ENCODE results near the gene CDK14.
A peak's percentile ranks its signal among the peaks of the same experiment; 100 is the strongest.

CDK14 gene

DNA sequence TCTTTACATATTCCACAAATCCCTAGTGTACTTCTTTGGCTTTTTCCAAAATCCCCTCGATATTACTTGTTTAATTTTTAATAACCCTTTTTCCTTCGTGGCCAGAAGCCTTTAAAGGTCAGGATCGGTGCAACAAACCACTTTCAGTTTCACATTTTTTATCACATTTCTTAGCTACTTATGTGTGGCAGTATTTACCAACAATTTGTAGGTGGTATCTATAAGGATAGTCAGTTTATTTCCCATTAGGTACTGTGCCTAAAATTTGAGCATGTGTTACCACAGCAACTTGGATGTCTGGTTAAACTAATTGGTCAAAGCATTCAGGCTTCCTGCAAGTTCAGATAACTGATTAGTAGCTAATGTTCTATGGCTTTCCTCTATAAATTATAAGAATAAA, 104.9 kb downstream of the CDK14 start:
- DNase-seq: peak; percentile 47
- in situ Hi-C loops (cut with HindIII; ENCODE audit: low pct_ligation_motif_present, low pct_unique_long_range_greater_than_20kb, low sequenced_read_pairs): no loop called here

DNA sequence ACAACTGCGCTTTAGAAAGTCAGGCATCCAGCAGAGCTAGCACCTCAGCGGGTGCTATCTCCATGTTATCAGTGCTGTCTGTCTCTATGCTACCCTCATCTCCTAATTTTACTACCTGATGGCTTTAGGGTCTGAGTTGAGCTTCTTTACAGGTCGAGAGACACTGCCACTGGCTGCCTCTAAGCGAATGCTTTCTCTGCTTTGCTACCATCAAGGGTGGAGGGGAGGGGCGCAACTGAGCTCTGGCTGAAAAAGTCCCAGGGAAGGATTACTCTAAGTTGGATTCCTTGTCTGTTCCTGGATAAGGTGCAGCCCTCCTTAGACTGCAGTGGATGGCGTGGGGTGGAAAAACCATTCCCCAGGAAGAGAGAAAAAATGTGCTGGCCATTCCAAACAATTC, 105.7 kb downstream of the CDK14 start:
- in situ Hi-C loops (cut with HindIII; ENCODE audit: low pct_ligation_motif_present, low pct_unique_long_range_greater_than_20kb, low sequenced_read_pairs): no loop called here
- DNase-seq: peak; percentile 49

GRCh38 chr7:90705391-90706071, 109.4 kb downstream of the CDK14 start:
- in situ Hi-C loops (cut with HindIII; ENCODE audit: low pct_ligation_motif_present, low pct_unique_long_range_greater_than_20kb, low sequenced_read_pairs): no loop called here
- DNase-seq: no peak

DNA sequence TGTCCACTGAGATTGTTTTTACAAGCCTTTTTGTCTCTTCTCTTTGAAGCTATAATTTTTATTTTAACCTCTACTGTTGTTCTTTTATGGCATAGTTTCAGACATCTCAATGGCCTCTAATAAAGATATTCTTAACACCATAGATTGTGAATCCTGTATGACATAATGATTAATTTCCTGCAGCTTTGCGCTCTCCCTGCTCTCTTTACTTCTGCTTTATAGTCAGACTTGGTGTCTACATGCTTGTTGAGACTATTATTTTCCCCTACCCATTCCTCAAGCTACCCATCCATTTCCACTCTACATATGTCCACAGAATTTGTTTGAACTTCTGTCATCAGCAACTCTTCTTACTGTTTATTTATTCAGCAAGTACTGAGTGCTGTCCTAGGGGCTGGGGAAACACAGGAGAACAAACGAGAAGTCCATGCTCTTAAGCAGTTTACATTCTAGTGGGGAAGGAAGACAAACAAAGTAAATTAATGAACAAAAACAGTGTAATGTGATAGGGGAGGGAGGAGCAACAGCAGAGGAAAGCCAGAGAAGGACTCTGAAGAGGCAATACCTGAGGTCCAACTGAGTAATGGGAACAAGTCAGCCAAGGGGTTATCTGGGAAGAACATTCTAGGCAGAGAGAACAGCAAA, 110.1 kb downstream of the CDK14 start:
- in situ Hi-C loops (cut with HindIII; ENCODE audit: low pct_ligation_motif_present, low pct_unique_long_range_greater_than_20kb, low sequenced_read_pairs): no loop called here
- no peak for DNase-seq

- DNase-seq: peak; percentile 78
- in situ Hi-C loops (cut with HindIII; ENCODE audit: low pct_ligation_motif_present, low pct_unique_long_range_greater_than_20kb, low sequenced_read_pairs): no loop called here
Observed at GRCh38 chr7:90708841-90709317, 112.8 kb downstream of the CDK14 start.

- no peak for DNase-seq
- in situ Hi-C loops (cut with HindIII; ENCODE audit: low pct_ligation_motif_present, low pct_unique_long_range_greater_than_20kb, low sequenced_read_pairs): no loop called here
Observed at GRCh38 chr7:90709501-90710465, 113.7 kb downstream of the CDK14 start.

DNA sequence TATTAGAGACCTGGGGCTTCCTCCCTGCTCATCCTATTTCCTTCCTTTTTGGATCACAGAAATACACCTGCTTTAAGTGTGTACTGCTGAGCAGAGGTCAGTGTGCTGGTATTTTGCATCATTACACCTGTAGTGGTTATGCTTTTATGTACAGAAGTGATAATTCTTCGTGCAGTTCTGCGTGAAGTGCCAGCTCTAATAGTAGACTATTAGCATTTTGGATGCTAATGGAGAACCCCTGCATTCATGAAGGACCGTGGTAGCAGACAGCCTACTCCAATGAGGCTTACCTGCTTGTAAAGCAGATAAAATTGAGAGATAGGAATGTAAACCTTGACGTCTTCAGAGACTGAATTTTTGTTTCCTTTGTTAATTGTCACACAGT, 114.3 kb downstream of the CDK14 start:
- no peak for DNase-seq
- in situ Hi-C loops (cut with HindIII; ENCODE audit: low pct_ligation_motif_present, low pct_unique_long_range_greater_than_20kb, low sequenced_read_pairs): no loop called here

GRCh38 chr7:90713628-90714027, 117.5 kb downstream of the CDK14 start:
- in situ Hi-C loops (cut with HindIII; ENCODE audit: low pct_ligation_motif_present, low pct_unique_long_range_greater_than_20kb, low sequenced_read_pairs): no loop called here
- no peak for DNase-seq

- DNase-seq: no peak
- in situ Hi-C loops (cut with HindIII; ENCODE audit: low pct_ligation_motif_present, low pct_unique_long_range_greater_than_20kb, low sequenced_read_pairs): no loop called here
Observed at GRCh38 chr7:90715067-90715466, 118.9 kb downstream of the CDK14 start.

DNA sequence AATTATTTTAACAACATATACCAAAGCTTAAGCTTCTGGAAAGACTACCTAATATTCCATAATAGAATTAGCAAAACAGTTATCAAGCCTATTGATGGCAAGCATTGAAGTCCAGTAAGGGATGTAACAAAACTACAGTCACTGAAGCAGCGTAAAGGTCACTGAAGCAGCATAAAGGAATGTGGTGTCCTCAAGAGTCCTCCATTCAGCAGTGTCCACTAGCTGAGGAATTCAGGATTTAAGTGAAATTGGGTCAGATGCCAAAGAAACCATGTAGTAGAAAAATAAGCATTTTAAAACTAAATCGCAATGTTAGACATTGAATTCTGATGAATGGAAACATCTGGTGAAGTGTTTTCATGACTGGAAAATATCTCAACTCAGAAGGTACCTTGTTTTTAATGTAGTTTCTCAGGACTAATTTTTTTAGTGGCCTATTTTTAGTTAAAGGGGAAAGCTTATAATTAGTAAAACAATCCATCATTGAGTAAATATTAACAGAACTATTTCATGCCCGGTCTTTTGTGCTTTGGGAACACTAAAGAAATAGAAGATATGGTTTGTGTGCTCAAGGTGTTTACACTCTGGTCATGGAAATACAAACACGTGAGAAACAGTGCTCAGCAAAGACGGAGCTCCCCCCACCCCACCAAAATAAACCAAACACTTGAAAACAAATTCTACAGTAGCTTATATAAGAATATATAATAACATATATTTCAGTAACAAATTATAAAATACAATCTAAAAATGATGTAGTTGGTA, 121.4 kb downstream of the CDK14 start:
- DNase-seq: no peak
- in situ Hi-C loops (cut with HindIII; ENCODE audit: low pct_ligation_motif_present, low pct_unique_long_range_greater_than_20kb, low sequenced_read_pairs): no loop called here

GRCh38 chr7:90719155-90719554, 123.0 kb downstream of the CDK14 start:
- no peak for DNase-seq
- in situ Hi-C loops (cut with HindIII; ENCODE audit: low pct_ligation_motif_present, low pct_unique_long_range_greater_than_20kb, low sequenced_read_pairs): no loop called here

DNA sequence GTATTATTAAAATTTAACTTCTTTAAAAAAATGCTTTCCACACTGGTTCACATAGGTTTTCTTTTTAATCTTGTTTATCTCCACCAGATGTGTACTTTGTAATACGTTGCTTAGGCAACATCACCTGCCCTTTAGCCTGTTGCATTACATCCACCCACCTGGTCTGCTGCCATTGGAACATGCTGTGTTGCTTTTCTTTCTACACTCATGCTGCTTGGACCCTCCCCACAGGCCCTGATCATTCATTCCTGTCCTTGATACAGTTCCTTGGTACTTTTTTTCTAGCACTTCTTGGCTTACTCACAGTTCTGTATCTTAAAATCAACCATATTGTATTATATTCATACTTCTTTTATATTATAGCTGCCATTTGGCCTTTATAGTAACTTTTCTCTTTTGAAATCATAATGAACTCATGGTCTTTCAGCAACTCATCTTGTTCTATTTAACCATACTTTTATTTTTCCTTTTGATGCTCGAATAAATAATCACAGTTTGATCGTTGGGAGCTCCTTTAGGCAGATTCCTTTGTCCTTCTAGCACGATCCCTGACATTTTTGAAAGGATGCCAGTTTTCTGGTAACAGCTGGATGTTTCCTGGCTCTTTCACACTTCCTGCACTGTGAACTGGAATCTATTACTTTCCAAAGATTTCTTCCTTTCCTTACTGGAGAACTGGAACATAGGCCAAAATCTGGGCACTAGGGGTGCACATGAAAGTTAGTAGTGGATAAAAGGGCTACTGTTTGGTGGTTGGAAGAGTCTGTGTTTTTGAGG, 125.1 kb downstream of the CDK14 start:
- DNase-seq: no peak
- in situ Hi-C loops (cut with HindIII; ENCODE audit: low pct_ligation_motif_present, low pct_unique_long_range_greater_than_20kb, low sequenced_read_pairs): no loop called here

- in situ Hi-C loops (cut with HindIII; ENCODE audit: low pct_ligation_motif_present, low pct_unique_long_range_greater_than_20kb, low sequenced_read_pairs): no loop called here
- no peak for DNase-seq
Observed at GRCh38 chr7:90721869-90722431, 125.8 kb downstream of the CDK14 start.

GRCh38 chr7:90723233-90723632, 127.1 kb downstream of the CDK14 start:
- in situ Hi-C loops (cut with HindIII; ENCODE audit: low pct_ligation_motif_present, low pct_unique_long_range_greater_than_20kb, low sequenced_read_pairs): no loop called here
- no peak for DNase-seq

DNA sequence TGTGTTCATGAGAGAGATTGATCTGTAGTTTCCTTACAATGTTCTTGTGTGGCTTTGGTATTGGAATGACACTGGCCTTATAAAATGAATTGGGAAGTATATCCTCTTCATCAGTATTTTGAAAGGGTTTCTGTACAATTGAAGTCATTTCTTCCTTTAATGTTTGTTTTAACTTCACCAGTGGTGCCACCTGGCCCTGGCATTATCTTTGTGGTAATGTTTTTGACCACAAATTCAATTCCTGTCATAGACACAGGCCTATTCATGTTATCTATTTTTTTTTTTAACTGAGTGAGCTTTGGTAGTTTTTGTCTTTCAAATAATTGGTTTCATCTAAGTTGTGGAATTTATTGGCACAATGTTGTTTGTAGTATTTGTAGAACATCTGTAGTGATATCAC, 127.7 kb downstream of the CDK14 start:
- DNase-seq: no peak
- in situ Hi-C loops (cut with HindIII; ENCODE audit: low pct_ligation_motif_present, low pct_unique_long_range_greater_than_20kb, low sequenced_read_pairs): no loop called here

DNA sequence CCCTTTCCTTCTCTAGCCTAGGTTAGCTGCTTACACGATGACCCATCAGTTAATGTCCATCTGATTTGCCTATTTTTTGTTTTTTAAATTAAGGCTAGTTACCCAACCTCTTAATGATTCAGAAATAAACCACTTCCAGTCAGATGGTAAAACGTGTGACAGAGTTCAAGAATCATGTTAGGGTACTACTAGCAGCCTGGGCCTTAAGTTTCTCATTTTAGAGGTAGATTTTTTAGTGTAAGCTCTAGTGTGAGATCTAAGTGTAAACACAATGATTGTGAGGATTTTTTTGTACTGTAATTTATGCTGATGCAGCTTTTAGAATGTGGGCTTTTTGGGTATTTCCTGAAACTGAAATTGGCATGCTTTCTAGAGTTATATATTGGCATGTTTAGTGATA, 130.0 kb downstream of the CDK14 start:
- no peak for DNase-seq
- in situ Hi-C loops (cut with HindIII; ENCODE audit: low pct_ligation_motif_present, low pct_unique_long_range_greater_than_20kb, low sequenced_read_pairs): no loop called here

GRCh38 chr7:90726623-90727022, 130.5 kb downstream of the CDK14 start:
- in situ Hi-C loops (cut with HindIII; ENCODE audit: low pct_ligation_motif_present, low pct_unique_long_range_greater_than_20kb, low sequenced_read_pairs): no loop called here
- DNase-seq: no peak

DNA sequence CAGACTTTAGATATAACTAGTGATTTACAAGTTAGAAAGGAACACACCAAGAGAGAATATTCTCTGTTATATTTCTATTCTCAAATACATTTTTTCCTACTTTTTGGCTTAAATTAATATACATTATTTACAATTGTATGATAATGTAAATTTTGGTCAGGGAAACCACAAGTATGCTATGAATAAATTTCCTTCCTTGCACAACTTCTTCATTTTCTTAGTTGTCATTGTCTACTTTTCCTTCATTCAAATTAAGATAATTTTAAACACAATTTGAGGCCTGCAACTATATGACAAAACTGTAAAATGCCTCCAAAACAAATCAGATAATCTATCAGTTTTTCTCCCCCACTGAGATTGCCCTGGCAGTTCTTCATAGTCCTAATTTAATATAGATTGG, 131.3 kb downstream of the CDK14 start:
- in situ Hi-C loops (cut with HindIII; ENCODE audit: low pct_ligation_motif_present, low pct_unique_long_range_greater_than_20kb, low sequenced_read_pairs): no loop called here
- no peak for DNase-seq

Measured in ACHN (cell line).